Dermis lymphatic vessel endothelial cell (primary cell): ENCODE data around the gene TP53. TPM values are rescaled to one million over a fixed set of nuclear protein-coding genes. Genes with fewer than 3 reads are reported as not detected.

Experiments
- total RNA-seq: library from RNA; depleted of rRNA; stranded (reverse); fragments of >200 nt; gene quantifications from 2 replicates; pipeline ENCODE4 v1.2.1, GENCODE V29; 2014

The TP53 gene
- total RNA-seq: 26.0 and 36.7 TPM in 2 replicates

DNA sequence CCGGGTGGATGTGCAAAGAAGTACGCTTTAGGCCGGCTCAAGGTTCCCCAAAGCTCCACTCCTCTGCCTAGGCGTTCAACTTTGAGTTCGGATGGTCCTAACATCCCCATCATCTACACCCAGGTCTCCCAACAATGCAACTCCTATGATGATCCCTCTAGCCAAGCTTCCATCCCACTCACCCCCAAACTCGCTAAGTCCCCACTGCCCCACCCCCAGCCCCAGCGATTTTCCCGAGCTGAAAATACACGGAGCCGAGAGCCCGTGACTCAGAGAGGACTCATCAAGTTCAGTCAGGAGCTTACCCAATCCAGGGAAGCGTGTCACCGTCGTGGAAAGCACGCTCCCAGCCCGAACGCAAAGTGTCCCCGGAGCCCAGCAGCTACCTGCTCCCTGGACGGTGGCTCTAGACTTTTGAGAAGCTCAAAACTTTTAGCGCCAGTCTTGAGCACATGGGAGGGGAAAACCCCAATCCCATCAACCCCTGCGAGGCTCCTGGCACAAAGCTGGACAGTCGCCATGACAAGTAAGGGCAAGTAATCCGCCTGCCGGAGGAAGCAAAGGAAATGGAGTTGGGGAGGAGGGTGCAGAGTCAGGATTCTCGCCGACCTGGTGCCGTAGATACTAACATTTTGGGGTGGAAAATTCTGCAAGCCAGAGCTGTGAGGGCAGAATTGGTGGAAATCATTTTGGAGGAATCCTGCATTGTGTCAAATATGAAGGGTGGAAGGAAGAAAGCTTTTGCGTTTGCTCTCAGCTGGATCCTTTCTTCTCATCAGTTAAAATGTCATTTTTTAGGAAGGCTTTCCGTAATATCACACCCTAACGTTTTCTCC, at the start of gene TP53:
TSS of gene TP53 (minus strand) at position 419 of the 836 bp plus-strand sequence. CDS start 10,896 bp downstream, outside the sequence.

DNA sequence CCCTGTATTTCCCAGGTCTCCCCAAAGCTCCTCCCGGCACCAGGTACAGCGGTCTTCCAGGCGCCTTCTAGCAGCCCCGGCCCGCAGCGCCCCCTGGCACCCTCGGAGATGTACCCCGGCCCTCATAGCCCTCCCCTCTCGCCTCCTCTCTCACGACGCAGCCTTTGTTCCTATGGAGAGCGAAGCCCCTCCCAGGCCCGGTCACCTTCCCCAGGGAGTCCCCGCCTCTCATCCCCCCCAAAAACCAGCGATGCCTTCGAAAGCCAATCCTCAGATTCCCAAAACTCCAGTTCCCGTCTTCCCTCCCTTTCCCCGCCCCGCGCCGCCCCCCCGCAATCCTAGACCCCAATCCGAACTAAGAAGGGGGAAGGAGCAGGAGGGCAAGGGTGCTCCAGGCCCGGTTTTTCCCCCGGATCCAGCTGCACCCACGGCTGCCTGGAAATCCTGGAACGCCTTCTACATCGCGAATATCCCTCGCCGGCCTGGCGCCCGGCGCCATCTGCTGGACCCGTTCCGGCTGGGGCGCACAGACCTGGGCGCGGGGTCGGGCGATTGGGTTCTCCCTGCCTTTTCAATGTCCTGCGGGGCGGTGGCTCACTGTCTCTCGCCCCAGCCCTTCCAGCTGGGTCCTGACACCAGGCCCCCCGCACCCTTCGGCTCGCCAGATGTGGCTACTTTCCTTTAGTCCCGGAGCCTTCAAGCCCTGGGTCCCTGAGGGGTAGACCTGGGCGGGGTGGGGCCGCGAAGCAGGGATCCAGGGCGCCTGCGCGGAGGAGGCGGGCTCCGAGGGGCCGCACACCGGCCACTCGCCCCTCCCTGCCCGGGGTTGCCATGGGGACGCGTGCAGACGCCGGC, 29.8 kb upstream of the TP53 start, which contains the start of gene DNAH2:
TSS of gene DNAH2 (plus strand) at position 844 of the 855 bp plus-strand sequence. CDS start 1,991 bp downstream, outside the sequence.

DNA sequence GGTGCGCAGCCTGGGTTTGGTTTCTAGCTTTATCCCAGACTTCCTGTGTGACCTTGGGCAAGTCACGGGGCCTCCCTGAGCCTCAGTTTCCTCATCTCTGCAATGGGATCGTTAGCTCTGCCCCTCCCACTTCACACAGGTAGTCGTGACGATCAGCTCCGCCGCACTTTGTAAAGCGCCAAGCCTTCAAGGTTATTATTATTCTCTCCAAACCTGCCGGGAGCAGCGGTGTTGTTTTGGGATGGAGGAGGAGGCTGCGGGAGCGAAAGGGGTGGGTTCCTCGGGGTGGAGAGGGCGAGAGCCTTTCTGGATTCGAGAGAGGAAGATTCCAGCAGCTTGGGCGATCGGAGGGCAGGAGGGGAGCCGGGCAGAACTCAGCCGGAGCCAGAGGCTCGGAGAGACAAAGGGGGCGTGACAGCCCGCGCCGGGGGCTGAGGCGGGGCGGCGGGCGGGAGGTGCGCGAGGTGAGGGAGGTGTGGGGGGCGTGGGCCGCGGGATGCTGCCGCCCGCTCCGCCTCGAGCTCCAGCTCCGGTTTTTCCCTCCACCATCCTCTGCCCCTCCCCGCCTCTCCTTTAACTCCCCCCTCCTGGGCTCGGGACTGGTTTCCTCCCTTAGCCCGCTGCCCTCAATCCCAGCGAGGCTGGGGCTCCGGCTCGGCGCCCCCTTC, 17.4 kb upstream of the TP53 start, which contains the start of gene EFNB3:
TSS of gene EFNB3 (plus strand) at position 602 of the 668 bp plus-strand sequence. CDS start 397 bp downstream, outside the sequence.

DNA sequence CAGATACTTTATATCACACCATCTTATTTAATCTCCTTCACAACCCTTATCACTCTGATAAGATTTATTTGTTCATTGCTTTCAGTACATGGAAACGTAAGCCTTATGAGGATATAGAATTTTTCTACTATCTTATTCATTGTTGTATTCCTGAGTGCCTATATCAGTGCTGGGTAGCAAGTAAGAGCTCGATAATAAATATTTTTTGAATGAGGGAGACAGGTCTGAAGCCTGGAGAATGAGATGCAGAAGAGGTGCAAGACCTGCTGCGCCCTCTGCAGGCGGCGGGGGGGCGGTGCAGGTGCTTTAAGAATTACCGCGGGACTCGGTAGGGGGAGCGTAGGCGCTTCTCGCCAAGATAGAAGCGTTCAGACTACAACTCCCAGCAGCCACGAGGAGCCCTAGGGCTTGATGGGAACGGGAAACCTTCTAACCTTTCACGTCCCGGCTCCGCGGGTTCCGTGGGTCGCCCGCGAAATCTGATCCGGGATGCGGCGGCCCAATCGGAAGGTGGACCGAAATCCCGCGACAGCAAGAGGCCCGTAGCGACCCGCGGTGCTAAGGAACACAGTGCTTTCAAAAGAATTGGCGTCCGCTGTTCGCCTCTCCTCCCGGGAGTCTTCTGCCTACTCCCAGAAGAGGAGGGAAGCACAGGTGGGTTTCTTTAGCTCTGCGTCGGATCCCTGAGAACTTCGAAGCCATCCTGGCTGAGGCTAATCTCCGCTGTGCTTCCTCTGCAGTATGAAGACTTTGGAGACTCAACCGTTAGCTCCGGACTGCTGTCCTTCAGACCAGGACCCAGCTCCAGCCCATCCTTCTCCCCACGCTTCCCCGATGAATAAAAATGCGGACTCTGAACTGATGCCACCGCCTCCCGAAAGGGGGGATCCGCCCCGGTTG, 868 bp upstream of the TP53 start, which contains the start of gene WRAP53:
TSS of gene WRAP53 (plus strand) at position 570 of the 900 bp plus-strand sequence. CDS start at position 742, 172 bp downstream.

GRCh38 chr17:7650509-7651096, 36.7 kb downstream of the TP53 start, which contains the start of gene ATP1B2:
Gene ATP1B2 (plus strand): TSS chr17:7650926. CDS start chr17:7651519, 593 bp downstream.

GRCh38 chr17:7629939-7630571, 57.2 kb downstream of the TP53 start, which contains the start of gene SHBG:
Gene SHBG (plus strand): TSS chr17:7630135. CDS start chr17:7630173, 38 bp downstream.

DNA sequence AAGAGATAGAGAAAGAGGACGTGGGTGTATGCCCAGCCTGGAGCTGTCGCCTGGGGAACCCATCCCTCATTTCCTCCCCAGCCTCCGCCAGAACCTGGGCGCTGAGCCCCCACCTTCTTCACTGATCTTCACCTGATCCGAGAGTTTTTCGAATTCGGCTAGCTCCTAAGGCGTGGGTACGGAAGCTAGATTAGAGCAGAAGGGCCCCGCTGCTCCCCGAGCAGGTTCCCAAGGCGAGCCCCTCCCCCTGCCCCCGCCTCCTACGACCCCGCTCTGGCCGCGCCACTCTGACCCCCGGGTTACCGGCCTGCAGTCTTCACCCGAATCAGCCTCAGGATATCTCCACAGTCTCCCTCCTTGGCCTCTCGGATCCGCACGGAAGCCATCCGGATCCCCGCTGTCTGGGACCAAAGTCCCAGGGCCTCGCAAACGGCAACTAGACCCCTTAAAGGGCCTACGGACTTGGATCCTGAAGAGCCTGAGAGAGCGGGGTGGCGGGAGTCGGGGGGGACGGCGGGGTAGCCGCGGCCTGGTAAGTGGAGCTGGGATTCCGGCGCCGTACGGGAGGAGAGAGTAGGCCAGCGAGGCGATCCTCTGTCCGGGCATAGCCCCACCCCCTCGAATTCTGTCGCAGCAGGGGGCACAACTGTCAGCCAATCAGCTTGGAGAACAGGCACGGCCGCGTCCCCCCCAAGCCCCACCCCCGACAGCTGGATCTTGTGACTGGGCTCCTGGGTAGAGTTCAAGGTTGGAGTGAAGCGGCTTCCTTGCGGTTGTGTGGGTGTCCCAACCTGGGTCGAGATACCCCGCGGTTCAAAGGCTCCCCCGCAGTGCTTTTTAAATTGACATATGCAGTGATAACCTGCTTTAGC, 59.8 kb downstream of the TP53 start, which contains the start of gene SAT2:
TSS of gene SAT2 (minus strand) at position 572 of the 872 bp plus-strand sequence. CDS start at position 386, 186 bp downstream.

Other genes starting within 250 kb of the TP53 start
- gene FGF11, start 248.0 kb downstream of the TP53 start, total RNA-seq: 0.17 and 0.22 TPM in 2 replicates
- gene CHRNB1, start 242.4 kb downstream of the TP53 start, total RNA-seq: 9.9 and 12.0 TPM in 2 replicates
- 8.9 and 9.1 TPM in 2 replicates for gene ZBTB4, start 207.9 kb downstream of the TP53 start, total RNA-seq
- not detected in 2 replicates for gene SLC35G6, start 206.0 kb downstream of the TP53 start, total RNA-seq
- gene POLR2A, start 203.1 kb downstream of the TP53 start, total RNA-seq: 68.2 and 79.4 TPM in 2 replicates
- gene TNFSF12, start 138.4 kb downstream of the TP53 start, total RNA-seq: 6.3 and 9.1 TPM in 2 replicates
- gene TNFSF13, start 128.7 kb downstream of the TP53 start, total RNA-seq: 0.22 and 0.34 TPM in 2 replicates
- 58.6 and 71.4 TPM in 2 replicates for gene SENP3, start 125.6 kb downstream of the TP53 start, total RNA-seq
- 0.52 and 0.87 TPM in 2 replicates for gene CD68, start 107.9 kb downstream of the TP53 start, total RNA-seq
- gene MPDU1, start 103.6 kb downstream of the TP53 start, total RNA-seq: 63.9 and 69.2 TPM in 2 replicates
- under 0.01 and 0.11 TPM in 2 replicates for gene SOX15, start 97.4 kb downstream of the TP53 start, total RNA-seq
- gene FXR2, start 72.6 kb downstream of the TP53 start, total RNA-seq: 30.0 and 33.2 TPM in 2 replicates
- gene SAT2, start 59.7 kb downstream of the TP53 start, total RNA-seq: 37.1 and 38.2 TPM in 2 replicates
- 0.11 and 0.26 TPM in 2 replicates for gene SHBG, start 57.4 kb downstream of the TP53 start, total RNA-seq
- gene ATP1B2, start 36.6 kb downstream of the TP53 start, total RNA-seq: not detected in 2 replicates
- 4.6 and 4.7 TPM in 2 replicates for gene WRAP53, start 987 bp upstream of the TP53 start, total RNA-seq
- gene EFNB3, start 17.7 kb upstream of the TP53 start, total RNA-seq: 0.33 and 0.52 TPM in 2 replicates
- gene DNAH2, start 30.3 kb upstream of the TP53 start, total RNA-seq: under 0.01 and 0.43 TPM in 2 replicates
- gene KDM6B, start 146.7 kb upstream of the TP53 start, total RNA-seq: 1.8 and 3.0 TPM in 2 replicates
- 10.1 and 26.7 TPM in 2 replicates for gene TMEM88, start 167.6 kb upstream of the TP53 start, total RNA-seq
- gene NAA38, start 170.1 kb upstream of the TP53 start, total RNA-seq: 101 and 160 TPM in 2 replicates
- gene CYB5D1, start 170.5 kb upstream of the TP53 start, total RNA-seq: 6.7 and 7.2 TPM in 2 replicates
- 60.7 and 71.3 TPM in 2 replicates for gene CHD3, start 201.3 kb upstream of the TP53 start, total RNA-seq
- gene RNF227, start 228.8 kb upstream of the TP53 start, total RNA-seq: 0.43 and 3.0 TPM in 2 replicates
- gene KCNAB3, start 242.4 kb upstream of the TP53 start, total RNA-seq: 0.11 and 0.17 TPM in 2 replicates
- 49.1 and 54.8 TPM in 2 replicates for gene TRAPPC1, start 244.5 kb upstream of the TP53 start, total RNA-seq
- gene CNTROB, start 244.7 kb upstream of the TP53 start, total RNA-seq: 10.0 and 11.8 TPM in 2 replicates